AG10803 (cell line): Measurements from ENCODE around the gene EDRF1.

ENCODE experiments used
- DNase-seq: peaks from one replicate; pipeline ENCODE4 v3.0.0; 2010; ENCODE audit warnings: low read depth
- H3K4me3 ChIP-seq: 2 replicates; pipeline ENCODE4 v1.5.1; 2011; ENCODE audit warnings: mild to moderate bottlenecking, low read length, control low read depth
- TF ChIP-seq, protein P1 (sequence below): conservative IDR thresholded peaks from 2 replicates; pipeline ENCODE4 v1.5.1; 2011; ENCODE audit warnings: mild to moderate bottlenecking, low read length, control low read depth, inconsistent platforms

EDRF1 gene

DNA sequence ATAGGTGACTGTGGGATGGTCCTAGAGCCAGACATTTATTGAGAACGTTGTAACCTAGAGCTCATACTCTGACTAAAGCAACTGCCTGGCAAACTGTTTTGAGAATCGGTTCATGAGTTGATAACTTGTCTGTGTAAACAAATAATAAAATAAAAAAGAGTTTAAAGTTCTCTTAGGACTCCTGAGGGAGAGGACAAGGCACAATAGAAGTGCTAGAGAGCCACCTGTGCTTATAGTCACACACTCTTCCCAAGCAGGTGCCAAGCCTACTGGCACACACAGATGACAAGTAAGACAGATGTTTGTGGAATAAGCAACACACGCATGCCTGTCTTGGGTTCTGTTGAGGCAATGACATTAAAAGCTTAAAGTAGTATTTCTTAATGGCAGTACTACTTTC, 7.9 kb downstream of the EDRF1 start:
- DNase-seq, result no peak
- H3K4me3 ChIP-seq, result no peak overlapping the region
- TF ChIP-seq, protein P1, sequence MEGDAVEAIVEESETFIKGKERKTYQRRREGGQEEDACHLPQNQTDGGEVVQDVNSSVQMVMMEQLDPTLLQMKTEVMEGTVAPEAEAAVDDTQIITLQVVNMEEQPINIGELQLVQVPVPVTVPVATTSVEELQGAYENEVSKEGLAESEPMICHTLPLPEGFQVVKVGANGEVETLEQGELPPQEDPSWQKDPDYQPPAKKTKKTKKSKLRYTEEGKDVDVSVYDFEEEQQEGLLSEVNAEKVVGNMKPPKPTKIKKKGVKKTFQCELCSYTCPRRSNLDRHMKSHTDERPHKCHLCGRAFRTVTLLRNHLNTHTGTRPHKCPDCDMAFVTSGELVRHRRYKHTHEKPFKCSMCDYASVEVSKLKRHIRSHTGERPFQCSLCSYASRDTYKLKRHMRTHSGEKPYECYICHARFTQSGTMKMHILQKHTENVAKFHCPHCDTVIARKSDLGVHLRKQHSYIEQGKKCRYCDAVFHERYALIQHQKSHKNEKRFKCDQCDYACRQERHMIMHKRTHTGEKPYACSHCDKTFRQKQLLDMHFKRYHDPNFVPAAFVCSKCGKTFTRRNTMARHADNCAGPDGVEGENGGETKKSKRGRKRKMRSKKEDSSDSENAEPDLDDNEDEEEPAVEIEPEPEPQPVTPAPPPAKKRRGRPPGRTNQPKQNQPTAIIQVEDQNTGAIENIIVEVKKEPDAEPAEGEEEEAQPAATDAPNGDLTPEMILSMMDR, result no peak

DNA sequence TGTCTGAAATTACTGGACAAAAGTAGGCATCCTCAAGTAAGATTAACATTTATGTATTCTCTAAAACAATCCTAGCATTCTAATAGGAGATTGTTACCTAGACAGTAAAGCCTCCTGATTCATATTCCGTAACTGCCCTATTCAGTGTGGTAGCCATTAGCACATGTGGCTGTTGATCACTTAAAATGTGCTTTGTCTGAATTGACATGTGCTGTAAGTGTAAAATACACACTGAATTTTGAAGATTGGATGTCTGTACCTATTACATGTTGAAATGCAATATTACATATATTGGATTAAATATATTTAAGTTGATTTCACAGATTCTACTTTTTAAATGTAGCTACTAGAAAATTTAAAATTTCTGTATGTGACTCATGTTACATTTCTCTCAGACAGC, 14.6 kb downstream of the EDRF1 start:
- DNase-seq, result no peak
- no peak overlapping the region for H3K4me3 ChIP-seq
- TF ChIP-seq, protein P1, result no peak

DNA sequence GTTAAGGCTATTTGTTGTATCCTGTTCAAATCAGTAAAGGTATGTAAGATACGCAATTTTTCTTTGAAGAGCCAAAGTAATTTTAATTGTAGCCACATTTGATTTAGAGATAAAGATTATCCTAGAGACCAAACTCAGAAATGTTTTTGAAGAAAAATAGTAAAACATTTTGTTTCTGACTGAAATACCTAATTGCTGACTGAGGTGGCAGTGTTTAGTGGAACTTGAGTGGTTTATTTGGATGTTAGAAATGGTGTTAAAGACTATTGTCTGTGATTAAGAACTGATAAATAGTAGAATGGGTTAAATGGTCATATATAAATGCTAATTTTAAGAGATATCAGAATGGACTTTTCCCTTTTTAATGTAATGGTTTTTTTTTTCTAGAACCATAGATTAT, 15.3 kb downstream of the EDRF1 start:
- TF ChIP-seq, protein P1, result peak; percentile 19; the same call in 1 of the 2 replicates
- H3K4me3 ChIP-seq, result no peak overlapping the region
- DNase-seq, result no peak

DNA sequence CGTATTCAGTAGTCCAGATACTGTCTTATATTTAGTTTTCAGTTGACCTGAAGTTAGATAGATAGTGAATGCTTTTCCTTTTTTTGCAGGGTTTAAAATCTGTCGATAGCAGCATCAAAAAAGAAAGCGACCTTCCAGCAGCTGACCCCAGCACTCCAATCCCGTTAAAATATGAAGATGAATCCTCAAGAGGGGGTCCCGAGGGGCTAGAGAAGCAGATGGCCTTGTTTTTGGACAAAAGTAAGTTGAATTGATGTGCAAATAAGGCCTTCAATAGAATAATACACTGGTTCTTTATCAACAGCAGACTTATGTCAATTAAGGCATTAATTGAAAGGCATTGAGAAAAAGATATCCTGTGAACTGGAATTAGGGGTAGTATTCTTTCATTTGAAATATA, 18.7 kb downstream of the EDRF1 start:
- TF ChIP-seq, protein P1, result no peak
- no peak overlapping the region for H3K4me3 ChIP-seq

DNA sequence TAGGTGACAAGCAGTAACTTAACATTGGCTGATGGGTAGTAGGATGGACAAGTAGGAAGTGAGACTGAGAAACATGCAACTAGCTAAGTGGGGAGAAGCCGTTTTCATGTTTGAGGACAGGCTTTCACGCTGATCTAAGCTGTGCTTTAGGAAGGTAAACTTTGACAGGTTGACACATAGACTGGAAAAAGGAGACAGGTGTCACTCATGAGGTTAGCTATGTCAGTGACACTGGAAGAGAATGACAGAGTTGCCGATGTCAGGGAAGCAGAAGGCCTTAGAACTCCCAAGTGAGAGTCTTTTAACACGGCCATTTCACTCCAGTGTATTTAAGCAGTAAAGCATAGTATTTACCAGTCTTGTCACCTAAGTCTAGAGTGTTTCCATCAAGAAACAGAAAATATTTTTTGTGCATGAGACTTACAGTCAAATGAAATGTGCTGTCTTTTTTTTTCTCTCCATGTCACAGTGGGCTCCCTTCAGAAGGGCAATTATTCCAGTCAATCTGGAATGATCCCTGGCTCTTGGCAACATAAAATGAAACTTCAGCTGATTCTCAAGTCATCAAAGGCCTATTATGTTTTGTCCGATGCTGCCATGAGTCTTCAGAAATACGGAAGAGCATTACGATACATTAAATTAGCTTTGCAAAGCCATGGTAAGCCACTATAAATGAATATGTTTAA, 20.6 kb downstream of the EDRF1 start:
- no peak for DNase-seq
- TF ChIP-seq, protein P1, result no peak
- no peak overlapping the region for H3K4me3 ChIP-seq

More for the DNA sequence above, 18.7 kb downstream of the EDRF1 start:
- no peak for DNase-seq

DNA sequence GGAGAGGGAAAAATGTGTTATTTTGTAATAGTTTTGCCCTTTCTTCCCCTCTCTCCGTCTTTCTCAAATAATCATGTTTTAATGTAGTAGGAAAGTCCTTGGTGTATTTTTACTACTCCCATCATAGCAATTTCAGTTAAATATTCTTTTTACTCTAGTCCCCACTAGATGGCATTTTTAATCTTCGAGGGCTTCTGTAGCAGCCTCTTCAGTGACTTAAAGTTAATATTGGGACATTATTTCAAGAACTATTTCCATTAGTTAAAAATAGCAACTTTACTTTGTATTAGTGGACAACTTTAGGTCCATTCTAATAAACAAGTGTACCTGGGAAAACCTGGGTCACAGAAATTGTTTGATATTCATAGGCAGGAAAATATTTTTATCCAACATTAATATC, 23.0 kb downstream of the EDRF1 start:
- peak; percentile 3 for DNase-seq
- TF ChIP-seq, protein P1, result peak; percentile 21; the same call in 1 of the 2 replicates

DNA sequence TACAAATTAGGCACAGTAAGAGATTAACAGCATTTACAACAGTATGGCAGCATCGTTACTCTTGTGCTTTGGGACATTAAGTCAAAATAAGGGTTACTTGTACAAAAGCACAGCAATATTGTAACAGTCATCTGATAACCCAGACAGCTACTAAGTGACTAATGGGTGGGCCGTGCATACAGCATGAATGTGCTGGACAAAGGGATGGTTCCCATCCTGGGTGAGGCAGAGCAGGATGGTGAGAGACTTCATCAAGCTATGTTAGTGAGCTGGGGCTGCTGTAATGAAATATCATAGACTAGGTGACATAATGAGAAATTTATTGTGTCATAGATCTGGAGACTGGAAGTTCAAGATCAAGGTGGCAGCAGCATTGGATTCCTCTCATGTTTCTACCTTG, 25.4 kb downstream of the EDRF1 start:
- TF ChIP-seq, protein P1, result no peak
- DNase-seq, result no peak
- H3K4me3 ChIP-seq, result no peak overlapping the region

More for the DNA sequence above, 23.0 kb downstream of the EDRF1 start:
- no peak overlapping the region for H3K4me3 ChIP-seq
